GM18861 (cell line): ENCODE results near the gene ADAM11.

Experiments
- ATAC-seq: cut with Tn5 transposase; IDR thresholded peaks from one replicate; pipeline ENCODE4 v1.9.1; 2021; ENCODE audit not compliant: unreplicated experiment

ADAM11 gene

GRCh38 chr17:44757045-44757917 lies 1.5 kb upstream of the ADAM11 start:
- no peak for ATAC-seq

GRCh38 chr17:44757918-44758413 lies 822 bp upstream of the ADAM11 start:
- ATAC-seq: no peak

GRCh38 chr17:44759086-44759915 lies 513 bp downstream of the ADAM11 start:
- no peak for ATAC-seq

GRCh38 chr17:44759916-44760243 lies 1.1 kb downstream of the ADAM11 start:
- ATAC-seq: no peak

GRCh38 chr17:44760474-44761308 lies 1.9 kb downstream of the ADAM11 start:
- ATAC-seq: no peak

- ATAC-seq: no peak
Observed at GRCh38 chr17:44761932-44762810, 3.4 kb downstream of the ADAM11 start.

GRCh38 chr17:44763170-44763569 lies 4.4 kb downstream of the ADAM11 start:
- ATAC-seq: no peak

- ATAC-seq: no peak
Observed at GRCh38 chr17:44765965-44766364, 7.2 kb downstream of the ADAM11 start.

- no peak for ATAC-seq
Observed at GRCh38 chr17:44766409-44767038, 7.7 kb downstream of the ADAM11 start.

- no peak for ATAC-seq
Observed at GRCh38 chr17:44767493-44767892, 8.7 kb downstream of the ADAM11 start.

- ATAC-seq: no peak
Observed at GRCh38 chr17:44768505-44769142, 9.8 kb downstream of the ADAM11 start.

- ATAC-seq: no peak
Observed at GRCh38 chr17:44769230-44769629, 10.4 kb downstream of the ADAM11 start.

GRCh38 chr17:44769647-44770084 lies 10.9 kb downstream of the ADAM11 start:
- ATAC-seq: no peak

GRCh38 chr17:44770166-44770925 lies 11.6 kb downstream of the ADAM11 start:
- no peak for ATAC-seq

- ATAC-seq: no peak
Observed at GRCh38 chr17:44772308-44773045, 13.7 kb downstream of the ADAM11 start.

GRCh38 chr17:44773140-44773539 lies 14.4 kb downstream of the ADAM11 start:
- no peak for ATAC-seq

- no peak for ATAC-seq
Observed at GRCh38 chr17:44774271-44775135, 15.7 kb downstream of the ADAM11 start.
